Peyer's patch (tissue), 4 donors: ENCODE results near the gene KCP.
"Not testable (repeated sequence)": the region's sequence is repeated elsewhere in the genome, so short reads cannot be mapped to it uniquely, and the experiment has no call there.

ENCODE experiments used
- POLR2A ChIP-seq, 2 donors: fragments of 450-650 bp; IDR thresholded peaks; one replicate each; pipeline ENCODE4 v1.5.1; 2017; ENCODE audit warnings: antibody characterized with exemption in 2 of 2, mild to moderate bottlenecking in 2 of 2, moderate library complexity in 2 of 2
- TF ChIP-seq, protein P1 (sequence below), 6 experiments: fragments of 450-650 bp in 4 of 6; fragments of 200-600 bp in 2 of 6; sonication (generic) in 1 of 6; IDR thresholded peaks; one replicate each; pipeline ENCODE4 v1.5.1; 2017 to 2019; ENCODE audit warnings: antibody characterized with exemption in 6 of 6, mild to moderate bottlenecking in 3 of 6, moderate library complexity in 1 of 6

DNA sequence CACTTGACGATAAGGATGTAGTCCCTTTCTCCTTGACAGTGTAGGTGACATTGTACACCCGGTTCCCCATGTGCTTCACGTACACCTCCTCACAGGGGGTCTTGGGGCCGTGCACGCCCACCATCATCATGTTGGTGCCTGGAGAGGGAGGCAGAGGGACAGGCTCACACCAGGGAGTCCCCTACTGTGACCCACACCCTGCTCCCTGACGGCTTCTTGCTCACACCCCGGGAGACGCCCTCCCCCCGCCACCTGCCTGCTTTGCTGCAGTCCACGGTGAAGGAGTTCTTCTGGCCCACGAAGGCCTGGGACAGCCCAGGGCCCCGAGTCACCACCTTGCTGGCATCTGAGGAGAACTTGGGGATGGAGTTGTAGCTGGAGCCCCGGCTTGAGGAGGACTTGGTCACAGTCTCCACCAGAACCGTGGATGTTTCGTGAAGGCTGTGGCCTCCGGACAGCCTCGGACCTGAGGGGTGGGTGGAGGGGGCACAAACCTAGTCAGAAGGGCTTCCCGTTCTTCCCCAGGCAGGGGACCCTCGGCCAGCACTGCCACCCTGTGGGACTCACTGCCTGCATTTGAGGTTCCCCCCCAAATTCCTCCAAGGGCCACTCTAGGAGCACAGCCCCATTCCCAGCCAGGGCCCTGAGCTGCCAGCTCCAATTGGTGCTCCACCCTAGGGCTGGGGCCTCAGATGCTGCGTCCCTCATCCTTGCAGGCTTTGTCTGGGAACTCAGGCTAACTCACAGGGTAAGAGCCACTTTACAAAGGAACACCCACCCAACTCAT is 2.4 kb upstream of the KCP start:
- TF ChIP-seq, protein P1, sequence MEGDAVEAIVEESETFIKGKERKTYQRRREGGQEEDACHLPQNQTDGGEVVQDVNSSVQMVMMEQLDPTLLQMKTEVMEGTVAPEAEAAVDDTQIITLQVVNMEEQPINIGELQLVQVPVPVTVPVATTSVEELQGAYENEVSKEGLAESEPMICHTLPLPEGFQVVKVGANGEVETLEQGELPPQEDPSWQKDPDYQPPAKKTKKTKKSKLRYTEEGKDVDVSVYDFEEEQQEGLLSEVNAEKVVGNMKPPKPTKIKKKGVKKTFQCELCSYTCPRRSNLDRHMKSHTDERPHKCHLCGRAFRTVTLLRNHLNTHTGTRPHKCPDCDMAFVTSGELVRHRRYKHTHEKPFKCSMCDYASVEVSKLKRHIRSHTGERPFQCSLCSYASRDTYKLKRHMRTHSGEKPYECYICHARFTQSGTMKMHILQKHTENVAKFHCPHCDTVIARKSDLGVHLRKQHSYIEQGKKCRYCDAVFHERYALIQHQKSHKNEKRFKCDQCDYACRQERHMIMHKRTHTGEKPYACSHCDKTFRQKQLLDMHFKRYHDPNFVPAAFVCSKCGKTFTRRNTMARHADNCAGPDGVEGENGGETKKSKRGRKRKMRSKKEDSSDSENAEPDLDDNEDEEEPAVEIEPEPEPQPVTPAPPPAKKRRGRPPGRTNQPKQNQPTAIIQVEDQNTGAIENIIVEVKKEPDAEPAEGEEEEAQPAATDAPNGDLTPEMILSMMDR (IDR thresholded peaks at IDR 0.05): not testable (repeated sequence)
- not testable (repeated sequence) for TF ChIP-seq POLR2A (IDR thresholded peaks at IDR 0.05)
